Mucosa of descending colon (tissue), 3 donors: Measurements from ENCODE around the gene C6orf62. TPM values are rescaled to one million over a fixed set of nuclear protein-coding genes. Genes with fewer than 3 reads are reported as not detected.

Experiments
- ATAC-seq: fragments of 200-7000 bp; cut with Tn5 transposase; one replicate; pipeline ENCODE4 v1.9.1; 2020; ENCODE audit warnings: mild to moderate bottlenecking, moderate library complexity
- DNase-seq, 3 donors: peaks; one replicate each; pipeline ENCODE4 v3.0.0-alpha.2; 2020
- H3K36me3 ChIP-seq: fragments of 200-600 bp; one replicate; pipeline ENCODE4 v1.8.0; 2021; ENCODE audit warnings: low read depth, mild to moderate bottlenecking
- H3K4me1 ChIP-seq: fragments of 200-600 bp; one replicate; pipeline ENCODE4 v1.8.0; 2021; ENCODE audit warnings: low read depth, mild to moderate bottlenecking
- H3K4me3 ChIP-seq: fragments of 200-600 bp; one replicate; pipeline ENCODE4 v1.8.0; 2021; ENCODE audit warnings: mild to moderate bottlenecking
- H3K9me3 ChIP-seq: fragments of 200-600 bp; one replicate; pipeline ENCODE4 v1.8.0; 2021; ENCODE audit warnings: mild to moderate bottlenecking
- intact Hi-C, 2 donors: fragments of 100-400 bp; cut with DNase I in 1 of 2; cut with micrococcal nuclease in 1 of 2; formaldehyde crosslinking; loops; one replicate each; pipeline versions ENCODE4 v1.11.0 to v1.11.1; 2022; cut with DNase I, micrococcal nuclease
- total RNA-seq, 3 donors: library from RNA; stranded (reverse); fragmentation: NEBNext Ultra II Directional in 2 of 3; extraction: Animal tissue kit (Norgen Biotek cat#: 25700) in 2 of 3; gene quantifications; one replicate each; pipeline versions ENCODE4 v1.2.1 to v1.2.4, GENCODE V29; 2021 to 2023
- TF ChIP-seq, protein P1 (sequence below): fragments of 200-600 bp; IDR thresholded peaks from one replicate; pipeline ENCODE4 v1.8.0; 2022; ENCODE audit warnings: antibody characterized with exemption, mild to moderate bottlenecking
- donor health status: DM: no; HTN: no; CAD: no; lungs with moderate emphysema.
- donor health status: DM: no; HTN: no; CAD: no.
- donor health status: DM: no; HTN: yes; CAD: no.

Gene C6orf62
- total RNA-seq, 3 donors from 2014 or later: 70.3 to 85.1 (median 85.1) TPM

GRCh38 chr6:24710519-24711303, 8.2 kb downstream of the C6orf62 start:
- Histone ChIP-seq H3K4me1 (peaks cover 25% of the 10 kb centered on the region), H3K36me3 (peaks cover 19% of the 10 kb centered on the region), H3K9me3 (no peaks in the 10 kb centered on the region), H3K4me3 (no peak overlapping the region)
- ATAC-seq (no peak), DNase-seq (no peak)
- TF ChIP-seq, protein P1, sequence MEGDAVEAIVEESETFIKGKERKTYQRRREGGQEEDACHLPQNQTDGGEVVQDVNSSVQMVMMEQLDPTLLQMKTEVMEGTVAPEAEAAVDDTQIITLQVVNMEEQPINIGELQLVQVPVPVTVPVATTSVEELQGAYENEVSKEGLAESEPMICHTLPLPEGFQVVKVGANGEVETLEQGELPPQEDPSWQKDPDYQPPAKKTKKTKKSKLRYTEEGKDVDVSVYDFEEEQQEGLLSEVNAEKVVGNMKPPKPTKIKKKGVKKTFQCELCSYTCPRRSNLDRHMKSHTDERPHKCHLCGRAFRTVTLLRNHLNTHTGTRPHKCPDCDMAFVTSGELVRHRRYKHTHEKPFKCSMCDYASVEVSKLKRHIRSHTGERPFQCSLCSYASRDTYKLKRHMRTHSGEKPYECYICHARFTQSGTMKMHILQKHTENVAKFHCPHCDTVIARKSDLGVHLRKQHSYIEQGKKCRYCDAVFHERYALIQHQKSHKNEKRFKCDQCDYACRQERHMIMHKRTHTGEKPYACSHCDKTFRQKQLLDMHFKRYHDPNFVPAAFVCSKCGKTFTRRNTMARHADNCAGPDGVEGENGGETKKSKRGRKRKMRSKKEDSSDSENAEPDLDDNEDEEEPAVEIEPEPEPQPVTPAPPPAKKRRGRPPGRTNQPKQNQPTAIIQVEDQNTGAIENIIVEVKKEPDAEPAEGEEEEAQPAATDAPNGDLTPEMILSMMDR: no peak
- intact Hi-C loops: loop anchor here in 1 of 2 donors (10.0 kb wide), 1 partner anchor 54 kb away; no protein-coding TSS in a partner anchor

DNA sequence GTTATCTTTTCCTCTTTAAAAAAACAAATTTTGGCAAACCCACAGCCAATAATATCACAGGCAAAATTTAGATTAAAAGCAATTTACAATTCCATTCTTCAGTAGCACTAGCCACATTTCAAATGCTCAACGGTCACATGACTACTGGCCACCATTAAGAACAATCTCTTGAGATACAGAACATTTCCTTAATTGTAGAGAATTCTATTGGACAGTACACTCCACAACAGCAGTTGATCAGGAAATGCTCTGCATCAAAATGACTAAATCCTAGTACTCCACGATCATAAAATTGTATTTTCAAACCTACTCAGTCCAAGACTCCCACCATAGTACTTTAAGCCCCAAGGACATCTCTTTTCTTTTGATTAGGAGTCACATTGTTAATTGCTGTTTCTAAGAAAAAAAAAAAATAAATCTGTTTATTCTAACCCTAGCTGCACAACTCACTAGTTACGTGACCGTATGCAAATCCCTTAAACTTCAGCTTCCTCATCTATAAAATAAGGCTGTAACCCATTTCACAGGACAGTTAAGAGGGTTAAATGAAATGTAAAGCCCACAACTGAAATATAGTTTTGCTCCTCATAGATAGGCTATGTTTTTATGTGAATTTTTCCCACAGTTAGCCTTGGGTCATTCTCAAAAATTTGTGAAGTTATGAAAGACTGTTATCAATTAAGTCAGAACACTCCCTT, 9.8 kb downstream of the C6orf62 start:
- no peak overlapping the region for H3K4me3 ChIP-seq
- TF ChIP-seq, protein P1: no peak
- no peaks in the 10 kb centered on the region for H3K9me3 ChIP-seq
- H3K36me3 ChIP-seq: peaks cover 14% of the 10 kb centered on the region
- intact Hi-C loops: loop anchor here in 1 of 2 donors (5.0 kb wide), 1 partner anchor 277 kb away; no protein-coding TSS in a partner anchor
- peaks cover 9% of the 10 kb centered on the region for H3K4me1 ChIP-seq
- DNase-seq: no peak
- ATAC-seq: no peak

- intact Hi-C loops: loop anchor here in 1 of 2 donors (5.0 kb wide), 1 partner anchor 276 kb away; no protein-coding TSS in a partner anchor
- DNase-seq: no peak
- Histone ChIP-seq H3K9me3 (no peaks in the 10 kb centered on the region), H3K4me3 (no peak overlapping the region), H3K36me3 (peaks cover 14% of the 10 kb centered on the region), H3K4me1 (peaks cover 8% of the 10 kb centered on the region)
- no peak for ATAC-seq
- TF ChIP-seq, protein P1: no peak
Observed at GRCh38 chr6:24708612-24709011, 10.3 kb downstream of the C6orf62 start.

- no peak for ATAC-seq
- Histone ChIP-seq H3K36me3 (peaks cover 12% of the 10 kb centered on the region), H3K9me3 (no peaks in the 10 kb centered on the region), H3K4me1 (no peaks in the 10 kb centered on the region), H3K4me3 (no peak overlapping the region)
- DNase-seq: no peak
- intact Hi-C loops: no loop called here
- TF ChIP-seq, protein P1: no peak
Observed at GRCh38 chr6:24704468-24704867, 14.5 kb downstream of the C6orf62 start.

GRCh38 chr6:24702720-24703282, 16.2 kb downstream of the C6orf62 start:
- Histone ChIP-seq H3K4me3 (no peak overlapping the region), H3K4me1 (no peaks in the 10 kb centered on the region), H3K36me3 (peaks cover 10% of the 10 kb centered on the region), H3K9me3 (no peaks in the 10 kb centered on the region)
- TF ChIP-seq, protein P1: no peak
- no peak for ATAC-seq
- intact Hi-C loops: no loop called here
- DNase-seq: no peak
